Measurements from ENCODE around the gene TEX29. TPM values are rescaled to one million over a fixed set of nuclear protein-coding genes. Genes with fewer than 3 reads are reported as not detected.

Gene TEX29
- total RNA-seq, 1 experiment from 2014 or later, result not detected

- no peaks in the 10 kb centered on the region for H3K9me3 ChIP-seq
- DNase-seq, result no peak
- no peak overlapping the region for H3K4me3 Mint-ChIP-seq (ENCODE audit: unreplicated experiment)
- peaks cover 2% of the 10 kb centered on the region for H3K36me3 ChIP-seq (ENCODE audit: control insufficient read depth, insufficient read depth, low read length)
- H3K4me1 ChIP-seq, result no peaks in the 10 kb centered on the region
- no peak overlapping the region for H3K4me3 ChIP-seq (ENCODE audit: low read depth, low read length)
- BruUV-seq (replicated peaks), result no TSS peak
- intact Hi-C loops (cut with micrococcal nuclease; ENCODE audit: unreplicated experiment), result no loop called here
- TF ChIP-seq CTCF (IDR thresholded peaks at IDR 0.05; ENCODE audit: insufficient read depth in 1 of 2, low read depth in 1 of 2, low read length in 1 of 2, severe bottlenecking in 1 of 2, unreplicated experiment in 1 of 2), result no peak
- H3K4me1 Mint-ChIP-seq (ENCODE audit: low read depth, unreplicated experiment), result no peaks in the 10 kb centered on the region
- ChIA-PET CTCF (interaction anchor here (0.6 kb wide), 1 partner anchor 229 kb away, joined by 3 read pairs; no protein-coding TSS in a partner anchor), POLR2A (no interaction called here)
- no peaks in the 10 kb centered on the region for H3K27me3 Mint-ChIP-seq (ENCODE audit: insufficient read depth, unreplicated experiment)
- H3K27ac Mint-ChIP-seq (ENCODE audit: unreplicated experiment), result no peak overlapping the region
- peaks cover 46% of the 10 kb centered on the region for H3K36me3 Mint-ChIP-seq (ENCODE audit: insufficient read depth, unreplicated experiment)
- no peaks in the 10 kb centered on the region for H3K27me3 ChIP-seq (replicated peaks; ENCODE audit: control insufficient read depth, insufficient read depth, low read length)
- no peaks in the 10 kb centered on the region for H3K9me3 Mint-ChIP-seq (ENCODE audit: unreplicated experiment)
Observed at GRCh38 chr13:111296417-111296816, 24.0 kb upstream of the TEX29 start.

- TF ChIP-seq CTCF (IDR thresholded peaks at IDR 0.05; ENCODE audit: insufficient read depth in 1 of 2, low read depth in 1 of 2, low read length in 1 of 2, severe bottlenecking in 1 of 2, unreplicated experiment in 1 of 2), result no peak
- DNase-seq, result no peak
- Histone ChIP-seq H3K9me3 (no peaks in the 10 kb centered on the region), H3K36me3 (ENCODE audit: control insufficient read depth, insufficient read depth, low read length) (peaks cover 4% of the 10 kb centered on the region; the same call in 1 of the 2 replicates), H3K27me3 (replicated peaks; ENCODE audit: control insufficient read depth, insufficient read depth, low read length) (no peaks in the 10 kb centered on the region), H3K4me1 (no peaks in the 10 kb centered on the region), H3K4me3 (ENCODE audit: low read depth, low read length) (no peak overlapping the region)
- H3K9me3 Mint-ChIP-seq (ENCODE audit: unreplicated experiment), result no peaks in the 10 kb centered on the region
- ChIA-PET POLR2A (no interaction called here), CTCF (interaction anchor here (0.7 kb wide), 1 partner anchor 29 kb away, joined by 6 read pairs; no protein-coding TSS in a partner anchor)
- H3K27ac Mint-ChIP-seq (ENCODE audit: unreplicated experiment), result no peak overlapping the region
- H3K27me3 Mint-ChIP-seq (ENCODE audit: insufficient read depth, unreplicated experiment), result no peaks in the 10 kb centered on the region
- H3K36me3 Mint-ChIP-seq (ENCODE audit: insufficient read depth, unreplicated experiment), result peaks cover 51% of the 10 kb centered on the region
- intact Hi-C loops (cut with micrococcal nuclease; ENCODE audit: unreplicated experiment), result no loop called here
- H3K4me3 Mint-ChIP-seq (ENCODE audit: unreplicated experiment), result no peak overlapping the region
- BruUV-seq (replicated peaks), result no TSS peak
- no peaks in the 10 kb centered on the region for H3K4me1 Mint-ChIP-seq (ENCODE audit: low read depth, unreplicated experiment)
Observed at GRCh38 chr13:111298214-111298975, 22.0 kb upstream of the TEX29 start.

- Mint-ChIP-seq H3K36me3 (ENCODE audit: insufficient read depth, unreplicated experiment) (peaks cover 78% of the 10 kb centered on the region), H3K27me3 (ENCODE audit: insufficient read depth, unreplicated experiment) (no peaks in the 10 kb centered on the region), H3K9me3 (ENCODE audit: unreplicated experiment) (no peaks in the 10 kb centered on the region), H3K27ac (ENCODE audit: unreplicated experiment) (no peak overlapping the region), H3K4me3 (ENCODE audit: unreplicated experiment) (no peak overlapping the region), H3K4me1 (ENCODE audit: low read depth, unreplicated experiment) (no peaks in the 10 kb centered on the region)
- intact Hi-C loops (cut with micrococcal nuclease; ENCODE audit: unreplicated experiment), result no loop called here
- no peak for DNase-seq
- H3K27me3 ChIP-seq (replicated peaks; ENCODE audit: control insufficient read depth, insufficient read depth, low read length), result no peaks in the 10 kb centered on the region
- POLR2A ChIA-PET, result no interaction called here
- no TSS peak for BruUV-seq (replicated peaks)
- no peak for TF ChIP-seq CTCF (IDR thresholded peaks at IDR 0.05; ENCODE audit: insufficient read depth in 1 of 2, low read depth in 1 of 2, low read length in 1 of 2, severe bottlenecking in 1 of 2, unreplicated experiment in 1 of 2)
- H3K4me3 ChIP-seq (ENCODE audit: low read depth, low read length), result no peak overlapping the region
- peaks cover 11% of the 10 kb centered on the region for H3K36me3 ChIP-seq (ENCODE audit: control insufficient read depth, insufficient read depth, low read length)
- CTCF ChIA-PET, result no interaction called here
- no peaks in the 10 kb centered on the region for H3K4me1 ChIP-seq
- no peaks in the 10 kb centered on the region for H3K9me3 ChIP-seq
Observed at GRCh38 chr13:111302045-111302726, 18.3 kb upstream of the TEX29 start.
